Measurements from ENCODE around the gene RASSF3. TPM values are rescaled to one million over a fixed set of nuclear protein-coding genes. Genes with fewer than 3 reads are reported as not detected.
"Not testable (repeated sequence)": the region's sequence is repeated elsewhere in the genome, so short reads cannot be mapped to it uniquely, and the experiment has no call there.

RASSF3 gene
- total RNA-seq, 1 donor from 2014 or later: 14.9 TPM

DNA sequence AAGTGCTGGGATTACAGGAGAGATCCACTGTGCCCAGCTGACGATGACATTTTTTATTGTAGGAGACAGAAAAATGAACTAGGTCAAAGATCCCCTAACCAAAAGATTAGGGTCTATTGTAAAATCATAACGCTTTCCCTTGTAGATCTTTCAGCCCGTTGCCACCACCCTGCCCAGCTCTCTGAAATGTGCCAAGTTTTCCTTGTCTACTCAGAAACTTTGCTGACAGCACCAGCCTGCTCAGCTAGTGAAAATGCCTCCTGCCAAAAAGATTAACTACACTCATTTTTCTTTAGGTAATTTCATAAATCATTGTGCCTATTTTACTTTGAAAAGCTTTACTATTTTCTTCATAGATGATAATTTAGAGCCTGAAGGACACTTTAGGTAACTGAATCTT, 28.2 kb upstream of the RASSF3 start:
- DNase-seq (ENCODE audit: low read depth): no peak
- TF ChIP-seq CTCF (conservative IDR thresholded peaks at IDR 0.05; ENCODE audit: low read depth, low read length): no peak

GRCh38 chr12:64582862-64583261, 27.4 kb upstream of the RASSF3 start:
- TF ChIP-seq CTCF (conservative IDR thresholded peaks at IDR 0.05; ENCODE audit: low read depth, low read length): no peak
- DNase-seq (ENCODE audit: low read depth): no peak
- H3K4me3 ChIP-seq (ENCODE audit: low read depth, low read length): no peak overlapping the region

More for the DNA sequence above, 28.2 kb upstream of the RASSF3 start:
- no peak overlapping the region for H3K4me3 ChIP-seq (ENCODE audit: low read depth, low read length)

DNA sequence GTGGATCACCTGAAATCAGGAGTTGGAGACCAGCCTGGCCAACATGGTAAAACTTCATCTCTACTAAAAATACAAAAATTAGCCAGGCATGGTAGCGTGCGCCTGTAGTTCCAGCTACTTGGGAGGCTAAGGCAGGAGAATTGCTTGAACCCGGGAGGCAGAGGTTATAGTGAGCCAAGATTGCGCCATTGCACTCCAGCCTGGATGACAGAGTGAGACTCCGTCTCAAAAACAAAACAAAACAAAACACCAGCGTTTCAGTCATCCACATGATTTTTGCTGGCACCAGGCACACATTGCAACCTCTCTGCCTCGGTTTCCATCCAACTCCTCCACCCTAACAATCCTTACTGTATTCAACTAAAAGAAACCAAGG, 26.9 kb upstream of the RASSF3 start:
- H3K4me3 ChIP-seq (ENCODE audit: low read depth, low read length): not testable (repeated sequence)

GRCh38 chr12:64583771-64584421, 26.4 kb upstream of the RASSF3 start:
- H3K4me3 ChIP-seq (ENCODE audit: low read depth, low read length): no peak overlapping the region
- TF ChIP-seq CTCF (conservative IDR thresholded peaks at IDR 0.05; ENCODE audit: low read depth, low read length): no peak
- no peak for DNase-seq (ENCODE audit: low read depth)

More for the DNA sequence above, 26.9 kb upstream of the RASSF3 start:
- DNase-seq (ENCODE audit: low read depth): not testable (repeated sequence)

DNA sequence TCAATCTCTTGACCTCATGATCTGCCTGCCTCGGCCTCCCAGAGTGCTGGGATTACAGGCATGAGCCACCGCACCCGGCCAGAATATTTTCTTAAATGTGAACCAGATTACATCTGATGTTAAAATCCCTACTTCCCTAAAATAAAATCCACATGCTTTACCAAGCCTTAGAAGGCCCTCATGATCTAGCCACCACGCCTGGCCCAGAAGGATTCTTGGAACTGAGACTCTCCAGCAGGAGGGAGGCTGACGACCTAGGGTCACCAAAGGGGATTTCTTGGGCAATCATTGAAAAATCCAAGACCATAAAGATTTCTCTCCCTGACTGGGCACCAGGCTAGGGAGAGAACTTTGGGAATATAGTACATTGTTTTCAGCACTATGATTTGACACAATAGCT, 25.2 kb upstream of the RASSF3 start:
- no peak overlapping the region for H3K4me3 ChIP-seq (ENCODE audit: low read depth, low read length)
- TF ChIP-seq CTCF (conservative IDR thresholded peaks at IDR 0.05; ENCODE audit: low read depth, low read length): no peak
- DNase-seq (ENCODE audit: low read depth): no peak

DNA sequence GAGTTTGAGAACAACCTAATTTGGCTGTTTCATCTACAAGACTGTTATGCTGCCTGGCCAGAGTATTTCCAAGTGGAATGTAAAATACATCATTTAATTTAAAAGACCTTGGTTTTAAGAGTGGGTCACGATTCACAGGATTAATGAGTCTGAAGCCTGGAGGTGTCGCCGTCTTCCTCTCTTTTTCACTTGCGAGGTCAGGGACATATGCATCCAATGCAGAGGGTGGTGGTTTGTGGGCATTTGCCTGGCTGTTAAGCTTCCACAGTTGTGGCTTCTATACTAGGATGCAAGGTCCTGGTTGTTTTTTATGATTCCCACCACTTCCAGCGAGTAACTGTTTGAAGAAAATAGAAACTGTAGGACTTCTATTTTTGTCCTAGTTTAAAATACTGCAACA, 22.8 kb upstream of the RASSF3 start:
- TF ChIP-seq CTCF (conservative IDR thresholded peaks at IDR 0.05; ENCODE audit: low read depth, low read length): no peak
- H3K4me3 ChIP-seq (ENCODE audit: low read depth, low read length): no peak overlapping the region
- DNase-seq (ENCODE audit: low read depth): no peak

DNA sequence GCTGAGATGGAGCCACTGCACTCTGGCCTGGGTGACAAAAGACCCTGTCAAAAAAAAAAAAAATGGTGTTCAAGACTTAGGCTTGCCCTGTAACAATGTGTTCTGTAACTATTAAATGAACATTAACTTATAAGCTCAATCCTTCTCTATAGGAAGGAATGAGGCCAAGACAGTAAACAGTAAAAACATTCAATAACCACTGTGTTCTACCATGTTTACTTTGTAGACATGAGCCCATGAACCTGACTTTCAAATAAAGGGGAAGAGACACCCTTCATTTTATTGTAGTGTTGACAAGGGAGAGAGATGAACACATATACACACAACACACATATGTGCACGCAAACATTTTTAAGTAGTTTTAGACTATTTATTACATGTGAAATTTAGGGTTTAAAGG, 20.1 kb upstream of the RASSF3 start:
- no peak for DNase-seq (ENCODE audit: low read depth)
- no peak for TF ChIP-seq CTCF (conservative IDR thresholded peaks at IDR 0.05; ENCODE audit: low read depth, low read length)
- H3K4me3 ChIP-seq (ENCODE audit: low read depth, low read length): no peak overlapping the region
